HepG2 (cell line): ENCODE results near the gene CORO7. TPM values are rescaled to one million over a fixed set of nuclear protein-coding genes. Genes with fewer than 3 reads are reported as not detected.

Source experiments
- ATAC-seq: fragments of 200-7000 bp; cut with Tn5 transposase; 3 replicates; pipeline ENCODE4 v1.9.1; 2020; ENCODE audit warnings: mild to moderate bottlenecking, moderate library complexity
- BruUV-seq: library from RNA; stranded (reverse); fragments of 400-500 nt; replicated peaks from 2 replicates; lab custom pipeline; 2021; lab: Mats Ljungman, UMichigan
- CTCF ChIA-PET: fragments of 300-600 bp; formaldehyde crosslinking; extraction: SDS; loops from one replicate; lab custom pipeline; 2021; ENCODE audit warnings: low total read pairs, inconsistent platforms, low intra/inter-chr PET ratio; lab: Yijun Ruan, JAX
- POLR2A ChIA-PET: fragments of 350-600 bp; sonication (Branson Sonifier 250); formaldehyde crosslinking; loops from one replicate; lab custom pipeline; 2020; ENCODE audit warnings: antibody characterized with exemption, inconsistent platforms; lab: Yijun Ruan, JAX
- DNase-seq: peaks from one replicate; pipeline ENCODE4 v3.0.0-alpha.2; 2015; ENCODE audit warnings: low spot score
- FAIRE-seq: peaks from 3 replicates; lab custom pipeline; 2011; peaks lifted over from hg19 to GRCh38; lab: Jason Lieb, UNC
- H2AFZ ChIP-seq: one replicate; pipeline ENCODE4 v1.6.1; 2011; ENCODE audit warnings: low read length, inconsistent platforms
- H3K27ac ChIP-seq: fragments of 300-600 bp; 3 replicates; pipeline ENCODE4 v1.8.0; 2011; ENCODE audit warnings: mixed run types, mild to moderate bottlenecking, mixed read lengths, low read length, inconsistent platforms; ENCODE audit not compliant: insufficient read depth; ENCODE audit errors: extremely low read length
- H3K27me3 ChIP-seq, 2 experiments: fragments of 200-600 bp in 1 of 2; 2 replicates in 1 of 2; 3 replicates in 1 of 2; pipeline versions ENCODE4 v1.6.0 to v1.8.0; 2011; ENCODE audit warnings: low read length in 2 of 2, mild to moderate bottlenecking in 2 of 2, moderate library complexity in 2 of 2, inconsistent platforms in 1 of 2; ENCODE audit not compliant: insufficient read depth in 2 of 2, control insufficient read depth in 1 of 2
- H3K36me3 ChIP-seq, 2 experiments: fragments of 200-600 bp in 1 of 2; replicated peaks in 1 of 2; 2 replicates in 1 of 2; 3 replicates in 1 of 2; pipeline versions ENCODE4 v1.5.1 to v1.8.0; 2011; ENCODE audit warnings: low read length in 2 of 2, inconsistent platforms in 1 of 2; ENCODE audit not compliant: insufficient read depth in 2 of 2, control insufficient read depth in 1 of 2
- H3K4me1 ChIP-seq: 2 replicates; pipeline ENCODE4 v1.5.1; 2012; ENCODE audit warnings: low read length, inconsistent platforms; ENCODE audit not compliant: insufficient read depth
- H3K4me2 ChIP-seq: 2 replicates; pipeline ENCODE4 v1.6.0; 2011; ENCODE audit warnings: low read depth, low read length, inconsistent platforms
- H3K4me3 ChIP-seq, 3 experiments: fragments of 200-600 bp in 1 of 3; sonication (generic), shearing (Covaris generic) in 1 of 3; replicated peaks in 1 of 3; 2 replicates each; pipeline ENCODE4 v1.5.1; 2011 to 2016; ENCODE audit warnings: low read length in 3 of 3, inconsistent platforms in 2 of 3, low read depth in 2 of 3, mild to moderate bottlenecking in 2 of 3, control low read depth in 1 of 3, mixed read lengths in 1 of 3; ENCODE audit not compliant: insufficient read depth in 1 of 3
- H3K79me2 ChIP-seq: one replicate; pipeline ENCODE4 v1.6.1; 2011; ENCODE audit warnings: low read length, inconsistent platforms; ENCODE audit not compliant: insufficient read depth
- H3K9ac ChIP-seq: 2 replicates; pipeline ENCODE4 v1.6.0; 2011; ENCODE audit warnings: mild to moderate bottlenecking, low read depth, low read length, inconsistent platforms; ENCODE audit not compliant: insufficient read depth
- H3K9me3 ChIP-seq: 2 replicates; pipeline ENCODE4 v1.5.1; 2012; ENCODE audit warnings: mild to moderate bottlenecking, low read length
- H4K20me1 ChIP-seq: 2 replicates; pipeline ENCODE4 v1.6.0; 2011; ENCODE audit warnings: inconsistent platforms, mild to moderate bottlenecking, low read length, moderate library complexity; ENCODE audit not compliant: insufficient read depth
- FIP1L1 ChIP-seq: fragments of 200-400 bp; formaldehyde crosslinking; IDR thresholded peaks from 2 replicates; pipeline ENCODE4 v1.6.1; 2018; ENCODE audit warnings: low read depth, mild to moderate bottlenecking, low read length, moderate library complexity, borderline replicate concordance; ENCODE audit not compliant: insufficient read depth
- KAT2B ChIP-seq: fragments of 150-350 bp; IDR thresholded peaks from 2 replicates; pipeline ENCODE4 v1.6.1; 2014; ENCODE audit warnings: low read depth, low read length, borderline replicate concordance
- NBN ChIP-seq: fragments of 450-650 bp; conservative IDR thresholded peaks from 2 replicates; pipeline ENCODE4 v1.6.1; 2017
- POLR2G ChIP-seq: fragments of 200-400 bp; formaldehyde crosslinking; IDR thresholded peaks from 2 replicates; pipeline ENCODE4 v1.6.1; 2018; ENCODE audit warnings: mild to moderate bottlenecking, low read depth, low read length, moderate library complexity
- YEATS2 ChIP-seq: sonication (generic); formaldehyde crosslinking; IDR thresholded peaks from 2 replicates; pipeline ENCODE4 v1.4.0; 2020; ENCODE audit warnings: missing genetic modification reagents, borderline replicate concordance
- ZBTB7A ChIP-seq: sonication (generic); formaldehyde crosslinking; IDR thresholded peaks from 2 replicates; pipeline ENCODE4 v1.8.0; 2022; ENCODE audit warnings: mild to moderate bottlenecking, missing genetic modification reagents
- ZNF12 ChIP-seq: sonication (generic); formaldehyde crosslinking; IDR thresholded peaks from 2 replicates; pipeline ENCODE4 v1.5.0; 2020; ENCODE audit warnings: missing genetic modification reagents
- ZNF256 ChIP-seq: sonication (generic); formaldehyde crosslinking; conservative IDR thresholded peaks from 2 replicates; pipeline ENCODE4 v1.4.0; 2020; ENCODE audit warnings: missing genetic modification reagents
- ZNF605 ChIP-seq: sonication (generic); formaldehyde crosslinking; IDR thresholded peaks from 2 replicates; pipeline ENCODE4 v1.8.0; 2022; ENCODE audit warnings: mild to moderate bottlenecking, missing genetic modification reagents
- WGBS: methylation state at CpG from one replicate; pipeline ENCODE4 v1.1.6; 2017; ENCODE audit warnings: low lambda C conversion rate; 5-methylcytosine and 5-hydroxymethylcytosine counted together
- in situ Hi-C: cut with HindIII; loops from 2 replicates; pipeline ENCODE4 v1.10.0; 2017; ENCODE audit warnings: low pct_unique_long_range_greater_than_20kb; ENCODE audit not compliant: extremely low pct_ligation_motif_present
- intact Hi-C: fragments of 100-400 bp; cut with micrococcal nuclease; formaldehyde crosslinking; loops from one replicate; pipeline ENCODE4 v1.10.0; 2022; ENCODE audit not compliant: unreplicated experiment
- polyA plus RNA-seq, 8 experiments: library from polyadenylated mRNA; depleted of rRNA in 3 of 8; stranded (reverse) in 7 of 8; unstranded in 1 of 8; fragments of >200 nt; fragmentation: Illumina TruSeq in 4 of 8; extraction: Trizol in 4 of 8; gene quantifications; 2 replicates each; pipeline versions ENCODE4 v1.2.1 to v1.2.3, GENCODE V29; 2011 to 2016; ENCODE audit warnings: low read depth in 4 of 8, missing spikeins in 1 of 8, mixed read lengths in 1 of 8; ENCODE audit not compliant: insufficient read depth in 1 of 8
- total RNA-seq, 5 experiments: library from RNA; depleted of rRNA; stranded (reverse); fragments of >200 nt; fragmentation: Illumina TruSeq; extraction: Trizol; gene quantifications; 2 replicates each; pipeline ENCODE4 v1.2.3, GENCODE V29; 2016; ENCODE audit warnings: low read depth in 1 of 5
- TF ChIP-seq, protein P1 (sequence below): sonication (generic); formaldehyde crosslinking; IDR thresholded peaks from 2 replicates; pipeline ENCODE4 v1.4.0; 2020; ENCODE audit warnings: missing genetic modification reagents; ENCODE audit errors: not compliant biosample characterization
- TF ChIP-seq, protein P2 (sequence below): sonication (generic); formaldehyde crosslinking; IDR thresholded peaks from 2 replicates; pipeline ENCODE4 v1.9.0; 2022; ENCODE audit warnings: missing genetic modification reagents, mild to moderate bottlenecking, borderline replicate concordance
- TF ChIP-seq, protein P3 (sequence below): sonication (generic); formaldehyde crosslinking; IDR thresholded peaks from 2 replicates; pipeline ENCODE4 v1.5.0; 2020; ENCODE audit warnings: missing genetic modification reagents
- TF ChIP-seq, protein P4 (sequence below): sonication (generic); formaldehyde crosslinking; IDR thresholded peaks from 2 replicates; pipeline ENCODE4 v1.5.0; 2020; ENCODE audit warnings: mild to moderate bottlenecking, low read depth, missing genetic modification reagents, borderline replicate concordance
- TF ChIP-seq, protein P5 (sequence below): IDR thresholded peaks from 2 replicates; pipeline ENCODE4 v1.6.1; 2016; ENCODE audit warnings: low read depth, missing genetic modification reagents, missing compliant biosample characterization

Gene CORO7
- total and polyA plus RNA-seq, 2 of the 13 experiments (the other 11 are each of a cell fraction or from before 2014, with no cell fraction given), result 9.9 to 14.3 TPM

DNA sequence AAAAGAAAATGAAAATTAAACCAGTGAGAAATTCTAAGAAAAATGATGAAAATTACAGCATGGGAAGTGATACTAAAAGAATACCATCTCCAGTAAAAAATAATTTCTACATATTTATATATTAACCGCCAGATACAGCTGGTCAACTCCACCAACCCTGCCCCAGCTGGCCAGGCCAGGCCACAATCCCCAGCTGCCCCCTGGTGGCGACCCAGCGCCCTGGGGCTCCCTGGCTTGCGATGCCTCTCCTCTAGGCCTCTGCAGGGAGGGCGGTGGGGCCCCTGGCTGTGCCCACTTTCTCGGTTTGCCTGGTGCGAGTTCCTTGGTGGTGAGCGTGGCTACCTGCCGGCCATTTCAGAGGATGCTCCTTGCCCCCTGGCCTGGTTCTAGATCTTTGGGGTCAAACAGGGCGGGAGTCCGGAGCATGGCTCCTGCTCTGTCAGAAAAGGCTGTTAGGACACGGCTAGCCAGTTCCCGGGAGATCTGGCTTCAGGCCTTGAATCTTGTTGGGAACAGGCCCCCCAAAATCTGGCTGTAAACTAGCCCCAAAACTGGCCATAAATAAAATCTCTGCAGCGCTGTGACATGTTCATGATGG, 86.0 kb downstream of the CORO7 start:
- DNase-seq (peak; percentile 51), FAIRE-seq (peak; percentile 26), ATAC-seq (peak; percentile 67)
- BruUV-seq, result no TSS peak
- Histone ChIP-seq H3K4me2 (no peak overlapping the region), H3K79me2 (no peaks in the 10 kb centered on the region), H3K9ac (no peak overlapping the region), H4K20me1 (no peaks in the 10 kb centered on the region), H3K4me1 (peaks cover 31% of the 10 kb centered on the region), H3K4me3 (no peak overlapping the region), H3K27me3 (no peaks in the 10 kb centered on the region), H2AFZ (no peak overlapping the region), H3K36me3 (no peaks in the 10 kb centered on the region), H3K9me3 (no peaks in the 10 kb centered on the region), H3K27ac (no peak overlapping the region)
- intact Hi-C loops (loop anchor here (1.0 kb wide), 3 partner anchors 16 to 130 kb away; no protein-coding TSS in a partner anchor), in situ Hi-C loops (no loop called here)
- ChIA-PET POLR2A (interaction anchor here (0.9 kb wide), 1 partner anchor 77 kb away, joined by 3 read pairs; no protein-coding TSS in a partner anchor), CTCF (interaction anchor here (1.2 to 5.6 kb wide), 7 partner anchors 18 to 130 kb away, joined by 3 to 69 read pairs (median 13); no protein-coding TSS in a partner anchor)
- WGBS, result 56% methylated on average over 2 of the region's 14 CpGs
- TF ChIP-seq YEATS2 (CRISPR knock-in tag) (no peak), ZBTB7A (no peak), FIP1L1 (no peak), NBN (no peak), KAT2B (no peak), POLR2G (no peak), ZNF605 (no peak), ZNF256 (CRISPR knock-in tag) (no peak), ZNF12 (CRISPR knock-in tag) (no peak)
- TF ChIP-seq, protein P1, sequence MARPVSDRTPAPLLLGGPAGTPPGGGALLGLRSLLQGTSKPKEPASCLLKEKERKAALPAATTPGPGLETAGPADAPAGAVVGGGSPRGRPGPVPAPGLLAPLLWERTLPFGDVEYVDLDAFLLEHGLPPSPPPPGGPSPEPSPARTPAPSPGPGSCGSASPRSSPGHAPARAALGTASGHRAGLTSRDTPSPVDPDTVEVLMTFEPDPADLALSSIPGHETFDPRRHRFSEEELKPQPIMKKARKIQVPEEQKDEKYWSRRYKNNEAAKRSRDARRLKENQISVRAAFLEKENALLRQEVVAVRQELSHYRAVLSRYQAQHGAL, result no peak
- TF ChIP-seq, protein P2, sequence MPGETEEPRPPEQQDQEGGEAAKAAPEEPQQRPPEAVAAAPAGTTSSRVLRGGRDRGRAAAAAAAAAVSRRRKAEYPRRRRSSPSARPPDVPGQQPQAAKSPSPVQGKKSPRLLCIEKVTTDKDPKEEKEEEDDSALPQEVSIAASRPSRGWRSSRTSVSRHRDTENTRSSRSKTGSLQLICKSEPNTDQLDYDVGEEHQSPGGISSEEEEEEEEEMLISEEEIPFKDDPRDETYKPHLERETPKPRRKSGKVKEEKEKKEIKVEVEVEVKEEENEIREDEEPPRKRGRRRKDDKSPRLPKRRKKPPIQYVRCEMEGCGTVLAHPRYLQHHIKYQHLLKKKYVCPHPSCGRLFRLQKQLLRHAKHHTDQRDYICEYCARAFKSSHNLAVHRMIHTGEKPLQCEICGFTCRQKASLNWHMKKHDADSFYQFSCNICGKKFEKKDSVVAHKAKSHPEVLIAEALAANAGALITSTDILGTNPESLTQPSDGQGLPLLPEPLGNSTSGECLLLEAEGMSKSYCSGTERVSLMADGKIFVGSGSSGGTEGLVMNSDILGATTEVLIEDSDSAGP, result no peak
- TF ChIP-seq, protein P3, sequence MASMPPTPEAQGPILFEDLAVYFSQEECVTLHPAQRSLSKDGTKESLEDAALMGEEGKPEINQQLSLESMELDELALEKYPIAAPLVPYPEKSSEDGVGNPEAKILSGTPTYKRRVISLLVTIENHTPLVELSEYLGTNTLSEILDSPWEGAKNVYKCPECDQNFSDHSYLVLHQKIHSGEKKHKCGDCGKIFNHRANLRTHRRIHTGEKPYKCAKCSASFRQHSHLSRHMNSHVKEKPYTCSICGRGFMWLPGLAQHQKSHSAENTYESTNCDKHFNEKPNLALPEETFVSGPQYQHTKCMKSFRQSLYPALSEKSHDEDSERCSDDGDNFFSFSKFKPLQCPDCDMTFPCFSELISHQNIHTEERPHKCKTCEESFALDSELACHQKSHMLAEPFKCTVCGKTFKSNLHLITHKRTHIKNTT (CRISPR knock-in tag), result no peak
- TF ChIP-seq, protein P4, sequence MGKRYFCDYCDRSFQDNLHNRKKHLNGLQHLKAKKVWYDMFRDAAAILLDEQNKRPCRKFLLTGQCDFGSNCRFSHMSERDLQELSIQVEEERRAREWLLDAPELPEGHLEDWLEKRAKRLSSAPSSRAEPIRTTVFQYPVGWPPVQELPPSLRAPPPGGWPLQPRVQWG, result no peak
- TF ChIP-seq, protein P5, sequence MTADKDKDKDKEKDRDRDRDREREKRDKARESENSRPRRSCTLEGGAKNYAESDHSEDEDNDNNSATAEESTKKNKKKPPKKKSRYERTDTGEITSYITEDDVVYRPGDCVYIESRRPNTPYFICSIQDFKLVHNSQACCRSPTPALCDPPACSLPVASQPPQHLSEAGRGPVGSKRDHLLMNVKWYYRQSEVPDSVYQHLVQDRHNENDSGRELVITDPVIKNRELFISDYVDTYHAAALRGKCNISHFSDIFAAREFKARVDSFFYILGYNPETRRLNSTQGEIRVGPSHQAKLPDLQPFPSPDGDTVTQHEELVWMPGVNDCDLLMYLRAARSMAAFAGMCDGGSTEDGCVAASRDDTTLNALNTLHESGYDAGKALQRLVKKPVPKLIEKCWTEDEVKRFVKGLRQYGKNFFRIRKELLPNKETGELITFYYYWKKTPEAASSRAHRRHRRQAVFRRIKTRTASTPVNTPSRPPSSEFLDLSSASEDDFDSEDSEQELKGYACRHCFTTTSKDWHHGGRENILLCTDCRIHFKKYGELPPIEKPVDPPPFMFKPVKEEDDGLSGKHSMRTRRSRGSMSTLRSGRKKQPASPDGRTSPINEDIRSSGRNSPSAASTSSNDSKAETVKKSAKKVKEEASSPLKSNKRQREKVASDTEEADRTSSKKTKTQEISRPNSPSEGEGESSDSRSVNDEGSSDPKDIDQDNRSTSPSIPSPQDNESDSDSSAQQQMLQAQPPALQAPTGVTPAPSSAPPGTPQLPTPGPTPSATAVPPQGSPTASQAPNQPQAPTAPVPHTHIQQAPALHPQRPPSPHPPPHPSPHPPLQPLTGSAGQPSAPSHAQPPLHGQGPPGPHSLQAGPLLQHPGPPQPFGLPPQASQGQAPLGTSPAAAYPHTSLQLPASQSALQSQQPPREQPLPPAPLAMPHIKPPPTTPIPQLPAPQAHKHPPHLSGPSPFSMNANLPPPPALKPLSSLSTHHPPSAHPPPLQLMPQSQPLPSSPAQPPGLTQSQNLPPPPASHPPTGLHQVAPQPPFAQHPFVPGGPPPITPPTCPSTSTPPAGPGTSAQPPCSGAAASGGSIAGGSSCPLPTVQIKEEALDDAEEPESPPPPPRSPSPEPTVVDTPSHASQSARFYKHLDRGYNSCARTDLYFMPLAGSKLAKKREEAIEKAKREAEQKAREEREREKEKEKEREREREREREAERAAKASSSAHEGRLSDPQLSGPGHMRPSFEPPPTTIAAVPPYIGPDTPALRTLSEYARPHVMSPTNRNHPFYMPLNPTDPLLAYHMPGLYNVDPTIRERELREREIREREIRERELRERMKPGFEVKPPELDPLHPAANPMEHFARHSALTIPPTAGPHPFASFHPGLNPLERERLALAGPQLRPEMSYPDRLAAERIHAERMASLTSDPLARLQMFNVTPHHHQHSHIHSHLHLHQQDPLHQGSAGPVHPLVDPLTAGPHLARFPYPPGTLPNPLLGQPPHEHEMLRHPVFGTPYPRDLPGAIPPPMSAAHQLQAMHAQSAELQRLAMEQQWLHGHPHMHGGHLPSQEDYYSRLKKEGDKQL (CRISPR knock-in tag), result no peak
